SU-DHL-6 (cell line): Measurements from ENCODE around the gene NIP7.

Experiments
- H2AFZ ChIP-seq: fragments of 200-600 bp; sonication (generic); 2 replicates; pipeline ENCODE4 v1.6.1; 2014; ENCODE audit warnings: low read depth, mild to moderate bottlenecking, moderate library complexity, mixed read lengths, antibody characterized with exemption, low read length; ENCODE audit not compliant: severe bottlenecking
- H3F3A ChIP-seq: fragments of 200-600 bp; shearing (Covaris generic); 2 replicates; pipeline ENCODE4 v1.6.0; 2016; ENCODE audit warnings: antibody characterized with exemption, mild to moderate bottlenecking; ENCODE audit not compliant: insufficient read depth
- H3K27ac ChIP-seq: fragments of 200-600 bp; sonication (generic); 2 replicates; pipeline ENCODE4 v1.5.1; 2016; ENCODE audit warnings: low read depth, mild to moderate bottlenecking, low read length, moderate library complexity, mixed read lengths
- H3K27me3 ChIP-seq: fragments of 200-600 bp; sonication (generic), shearing (Covaris generic); 2 replicates; pipeline ENCODE4 v1.6.0; 2014; ENCODE audit warnings: mild to moderate bottlenecking, low read length
- H3K36me3 ChIP-seq: fragments of 200-600 bp; sonication (generic); 2 replicates; pipeline ENCODE4 v1.6.1; 2014; ENCODE audit warnings: mild to moderate bottlenecking, low read length, mixed read lengths
- H3K4me2 ChIP-seq: fragments of 300-600, 200-600 bp; shearing (Covaris generic), sonication (generic); 2 replicates; pipeline ENCODE4 v1.6.0; 2014; ENCODE audit warnings: low read length, low read depth, mild to moderate bottlenecking; ENCODE audit not compliant: poor library complexity, severe bottlenecking
- H3K4me3 ChIP-seq: fragments of 200-600 bp; sonication (generic); 2 replicates; pipeline ENCODE4 v1.5.1; 2014; ENCODE audit warnings: antibody characterized with exemption, low read length, mild to moderate bottlenecking, mixed read lengths; ENCODE audit not compliant: insufficient read depth, poor library complexity, severe bottlenecking
- H3K79me2 ChIP-seq: fragments of 200-600 bp; sonication (generic); 2 replicates; pipeline ENCODE4 v1.6.1; 2014; ENCODE audit warnings: mild to moderate bottlenecking, low read length, moderate library complexity; ENCODE audit not compliant: insufficient read depth
- H3K9ac ChIP-seq: fragments of 200-600 bp; sonication (generic); 2 replicates; pipeline ENCODE4 v1.7.0; 2014; ENCODE audit warnings: mild to moderate bottlenecking, low read length
- H3K9me2 ChIP-seq: fragments of 200-600 bp; sonication (generic); replicated peaks from 2 replicates; pipeline ENCODE4 v1.6.1; 2014; ENCODE audit warnings: low read length; ENCODE audit not compliant: insufficient read depth
- H3K9me3 ChIP-seq: fragments of 200-600 bp; sonication (generic); 2 replicates; pipeline ENCODE4 v1.6.1; 2014; ENCODE audit warnings: low read length, mixed read lengths; ENCODE audit not compliant: insufficient read depth
- H4K20me1 ChIP-seq: fragments of 200-600 bp; sonication (generic); 2 replicates; pipeline ENCODE4 v1.6.1; 2014; ENCODE audit warnings: low read depth, mild to moderate bottlenecking, antibody characterized with exemption, low read length, moderate library complexity, mixed read lengths
- EZH2phosphoT487 ChIP-seq: fragments of 200-600 bp; sonication (generic), shearing (Covaris generic); conservative IDR thresholded peaks from 2 replicates; pipeline ENCODE4 v1.6.1; 2018; ENCODE audit warnings: mild to moderate bottlenecking, antibody characterized with exemption, low read length, moderate library complexity, mixed read lengths
- TF ChIP-seq, protein P1 (sequence below): fragments of 200-600 bp; sonication (generic); IDR thresholded peaks from one replicate; pipeline ENCODE4 v1.5.1; 2017; ENCODE audit warnings: antibody characterized with exemption, mild to moderate bottlenecking, low read length, moderate library complexity; ENCODE audit not compliant: insufficient read depth, poor library complexity, severe bottlenecking

The NIP7 gene

GRCh38 chr16:69298261-69298660 is 41.3 kb upstream of the NIP7 start:
- no peaks in the 10 kb centered on the region for H4K20me1 ChIP-seq
- H3K4me2 ChIP-seq: no peak overlapping the region
- no peak for TF ChIP-seq EZH2phosphoT487
- TF ChIP-seq, protein P1, sequence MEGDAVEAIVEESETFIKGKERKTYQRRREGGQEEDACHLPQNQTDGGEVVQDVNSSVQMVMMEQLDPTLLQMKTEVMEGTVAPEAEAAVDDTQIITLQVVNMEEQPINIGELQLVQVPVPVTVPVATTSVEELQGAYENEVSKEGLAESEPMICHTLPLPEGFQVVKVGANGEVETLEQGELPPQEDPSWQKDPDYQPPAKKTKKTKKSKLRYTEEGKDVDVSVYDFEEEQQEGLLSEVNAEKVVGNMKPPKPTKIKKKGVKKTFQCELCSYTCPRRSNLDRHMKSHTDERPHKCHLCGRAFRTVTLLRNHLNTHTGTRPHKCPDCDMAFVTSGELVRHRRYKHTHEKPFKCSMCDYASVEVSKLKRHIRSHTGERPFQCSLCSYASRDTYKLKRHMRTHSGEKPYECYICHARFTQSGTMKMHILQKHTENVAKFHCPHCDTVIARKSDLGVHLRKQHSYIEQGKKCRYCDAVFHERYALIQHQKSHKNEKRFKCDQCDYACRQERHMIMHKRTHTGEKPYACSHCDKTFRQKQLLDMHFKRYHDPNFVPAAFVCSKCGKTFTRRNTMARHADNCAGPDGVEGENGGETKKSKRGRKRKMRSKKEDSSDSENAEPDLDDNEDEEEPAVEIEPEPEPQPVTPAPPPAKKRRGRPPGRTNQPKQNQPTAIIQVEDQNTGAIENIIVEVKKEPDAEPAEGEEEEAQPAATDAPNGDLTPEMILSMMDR: no peak
- H3K4me3 ChIP-seq: no peak overlapping the region
- H3K9me3 ChIP-seq: no peaks in the 10 kb centered on the region
- H3F3A ChIP-seq: no peaks in the 10 kb centered on the region
- no peaks in the 10 kb centered on the region for H3K9me2 ChIP-seq
- no peaks in the 10 kb centered on the region; the same call in 1 of the 2 replicates for H3K36me3 ChIP-seq
- H3K79me2 ChIP-seq: no peaks in the 10 kb centered on the region
- no peak overlapping the region for H2AFZ ChIP-seq
- H3K27ac ChIP-seq: no peak overlapping the region
- no peaks in the 10 kb centered on the region for H3K27me3 ChIP-seq
- H3K9ac ChIP-seq: no peak overlapping the region

DNA sequence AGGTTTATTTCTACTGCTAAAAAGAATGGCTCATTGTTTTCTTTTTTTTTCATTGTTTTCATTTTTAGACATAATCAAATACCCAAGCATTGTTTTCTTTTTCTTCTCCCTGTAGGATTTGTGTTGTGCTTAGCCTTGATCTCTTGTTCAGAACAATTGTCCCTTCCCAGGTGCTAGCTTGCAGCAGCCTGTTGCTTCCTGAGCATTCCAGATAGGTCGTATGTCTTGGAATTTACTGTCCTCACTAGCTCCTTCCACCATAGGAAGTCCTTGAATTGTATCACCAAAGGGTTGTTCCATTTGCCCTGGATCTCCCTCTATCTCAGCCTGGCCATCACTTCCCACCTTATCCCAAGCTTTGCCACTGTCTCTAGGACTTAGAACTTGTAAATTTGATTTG is 38.4 kb upstream of the NIP7 start:
- no peaks in the 10 kb centered on the region for H3K27me3 ChIP-seq
- no peak overlapping the region for H3K9ac ChIP-seq

GRCh38 chr16:69301861-69302260 is 37.7 kb upstream of the NIP7 start:
- Histone ChIP-seq H3F3A (no peaks in the 10 kb centered on the region), H2AFZ (no peak overlapping the region), H3K79me2 (no peaks in the 10 kb centered on the region), H3K9me2 (no peaks in the 10 kb centered on the region), H3K4me3 (no peak overlapping the region), H3K9ac (no peak overlapping the region), H3K4me2 (no peak overlapping the region), H3K27ac (no peak overlapping the region), H4K20me1 (no peaks in the 10 kb centered on the region), H3K36me3 (no peaks in the 10 kb centered on the region; the same call in 1 of the 2 replicates), H3K9me3 (no peaks in the 10 kb centered on the region), H3K27me3 (no peaks in the 10 kb centered on the region)
- no peak for TF ChIP-seq EZH2phosphoT487
- TF ChIP-seq, protein P1: no peak

More for the DNA sequence above, 38.4 kb upstream of the NIP7 start:
- no peaks in the 10 kb centered on the region for H3F3A ChIP-seq
- H3K36me3 ChIP-seq: no peaks in the 10 kb centered on the region; the same call in 1 of the 2 replicates
- no peak for TF ChIP-seq EZH2phosphoT487
- TF ChIP-seq, protein P1: no peak
- H3K9me3 ChIP-seq: no peaks in the 10 kb centered on the region
- no peak overlapping the region for H3K4me2 ChIP-seq
- H3K4me3 ChIP-seq: no peak overlapping the region
- H4K20me1 ChIP-seq: no peaks in the 10 kb centered on the region
- no peaks in the 10 kb centered on the region for H3K9me2 ChIP-seq
- no peak overlapping the region for H2AFZ ChIP-seq
- no peaks in the 10 kb centered on the region for H3K79me2 ChIP-seq
- no peak overlapping the region for H3K27ac ChIP-seq
